Ishikawa (cell line): ENCODE data around the gene MYLIP.

Experiments used
- CEBPB ChIP-seq: IDR thresholded peaks from 2 replicates; pipeline ENCODE4 v1.6.1; 2012
- CREB1 ChIP-seq: IDR thresholded peaks from 2 replicates; pipeline ENCODE4 v1.6.1; 2012; ENCODE audit warnings: low read depth
- EGR1 ChIP-seq: IDR thresholded peaks from 2 replicates; pipeline ENCODE4 v1.6.1; 2012
- EP300 ChIP-seq: IDR thresholded peaks from 2 replicates; pipeline ENCODE4 v1.6.1; 2012; ENCODE audit warnings: borderline replicate concordance
- FOXM1 ChIP-seq: IDR thresholded peaks from 2 replicates; pipeline ENCODE4 v1.6.1; 2012; ENCODE audit warnings: low read depth, borderline replicate concordance
- MAX ChIP-seq: IDR thresholded peaks from 2 replicates; pipeline ENCODE4 v1.6.1; 2012
- NFIC ChIP-seq: IDR thresholded peaks from 2 replicates; pipeline ENCODE4 v1.6.1; 2012
- RAD21 ChIP-seq: IDR thresholded peaks from 2 replicates; pipeline ENCODE4 v1.6.1; 2012; ENCODE audit warnings: low read depth
- TAF1 ChIP-seq: IDR thresholded peaks from 2 replicates; pipeline ENCODE4 v1.6.1; 2012; ENCODE audit warnings: low read depth, mild to moderate bottlenecking
- TCF12 ChIP-seq: IDR thresholded peaks from 2 replicates; pipeline ENCODE4 v1.6.1; 2012; ENCODE audit warnings: low read depth
- TEAD4 ChIP-seq: IDR thresholded peaks from 2 replicates; pipeline ENCODE4 v1.6.1; 2012
- USF1 ChIP-seq: IDR thresholded peaks from 2 replicates; pipeline ENCODE4 v1.6.1; 2012
- YY1 ChIP-seq: IDR thresholded peaks from 2 replicates; pipeline ENCODE4 v1.6.1; 2012; ENCODE audit warnings: low read depth
- ZBTB7A ChIP-seq: IDR thresholded peaks from 2 replicates; pipeline ENCODE4 v1.6.1; 2012; ENCODE audit warnings: low read depth
- TF ChIP-seq, protein P1 (sequence below): IDR thresholded peaks from 2 replicates; pipeline ENCODE4 v1.6.1; 2012; ENCODE audit warnings: low read depth, mild to moderate bottlenecking

Gene MYLIP

DNA sequence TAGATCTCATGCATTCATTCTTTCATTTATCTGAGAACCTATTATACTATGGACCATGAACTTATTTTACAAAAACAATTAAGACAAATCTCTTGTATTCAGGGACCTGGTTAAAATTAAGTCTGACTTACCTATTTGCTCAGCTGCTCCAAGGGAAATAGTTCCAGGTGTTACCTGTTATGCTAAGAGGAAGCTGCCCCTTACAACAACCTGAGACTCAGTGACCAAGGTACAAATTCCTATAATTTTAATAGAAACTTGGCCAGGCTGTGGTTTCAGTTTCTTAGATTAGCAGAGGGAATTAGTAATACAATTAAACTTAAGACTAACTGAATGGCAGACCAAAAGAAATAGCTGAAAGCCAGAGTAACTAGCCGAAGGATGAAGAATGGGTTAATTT, 61.3 kb downstream of the MYLIP start:
- TF ChIP-seq MAX: no peak
- TF ChIP-seq CREB1: no peak
- no peak for TF ChIP-seq RAD21
- no peak for TF ChIP-seq EGR1
- no peak for TF ChIP-seq ZBTB7A
- no peak for TF ChIP-seq USF1
- TF ChIP-seq TEAD4: no peak
- TF ChIP-seq, protein P1, sequence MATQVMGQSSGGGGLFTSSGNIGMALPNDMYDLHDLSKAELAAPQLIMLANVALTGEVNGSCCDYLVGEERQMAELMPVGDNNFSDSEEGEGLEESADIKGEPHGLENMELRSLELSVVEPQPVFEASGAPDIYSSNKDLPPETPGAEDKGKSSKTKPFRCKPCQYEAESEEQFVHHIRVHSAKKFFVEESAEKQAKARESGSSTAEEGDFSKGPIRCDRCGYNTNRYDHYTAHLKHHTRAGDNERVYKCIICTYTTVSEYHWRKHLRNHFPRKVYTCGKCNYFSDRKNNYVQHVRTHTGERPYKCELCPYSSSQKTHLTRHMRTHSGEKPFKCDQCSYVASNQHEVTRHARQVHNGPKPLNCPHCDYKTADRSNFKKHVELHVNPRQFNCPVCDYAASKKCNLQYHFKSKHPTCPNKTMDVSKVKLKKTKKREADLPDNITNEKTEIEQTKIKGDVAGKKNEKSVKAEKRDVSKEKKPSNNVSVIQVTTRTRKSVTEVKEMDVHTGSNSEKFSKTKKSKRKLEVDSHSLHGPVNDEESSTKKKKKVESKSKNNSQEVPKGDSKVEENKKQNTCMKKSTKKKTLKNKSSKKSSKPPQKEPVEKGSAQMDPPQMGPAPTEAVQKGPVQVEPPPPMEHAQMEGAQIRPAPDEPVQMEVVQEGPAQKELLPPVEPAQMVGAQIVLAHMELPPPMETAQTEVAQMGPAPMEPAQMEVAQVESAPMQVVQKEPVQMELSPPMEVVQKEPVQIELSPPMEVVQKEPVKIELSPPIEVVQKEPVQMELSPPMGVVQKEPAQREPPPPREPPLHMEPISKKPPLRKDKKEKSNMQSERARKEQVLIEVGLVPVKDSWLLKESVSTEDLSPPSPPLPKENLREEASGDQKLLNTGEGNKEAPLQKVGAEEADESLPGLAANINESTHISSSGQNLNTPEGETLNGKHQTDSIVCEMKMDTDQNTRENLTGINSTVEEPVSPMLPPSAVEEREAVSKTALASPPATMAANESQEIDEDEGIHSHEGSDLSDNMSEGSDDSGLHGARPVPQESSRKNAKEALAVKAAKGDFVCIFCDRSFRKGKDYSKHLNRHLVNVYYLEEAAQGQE: no peak
- no peak for TF ChIP-seq EP300
- no peak for TF ChIP-seq TAF1
- no peak for TF ChIP-seq NFIC
- no peak for TF ChIP-seq YY1
- no peak for TF ChIP-seq TCF12

DNA sequence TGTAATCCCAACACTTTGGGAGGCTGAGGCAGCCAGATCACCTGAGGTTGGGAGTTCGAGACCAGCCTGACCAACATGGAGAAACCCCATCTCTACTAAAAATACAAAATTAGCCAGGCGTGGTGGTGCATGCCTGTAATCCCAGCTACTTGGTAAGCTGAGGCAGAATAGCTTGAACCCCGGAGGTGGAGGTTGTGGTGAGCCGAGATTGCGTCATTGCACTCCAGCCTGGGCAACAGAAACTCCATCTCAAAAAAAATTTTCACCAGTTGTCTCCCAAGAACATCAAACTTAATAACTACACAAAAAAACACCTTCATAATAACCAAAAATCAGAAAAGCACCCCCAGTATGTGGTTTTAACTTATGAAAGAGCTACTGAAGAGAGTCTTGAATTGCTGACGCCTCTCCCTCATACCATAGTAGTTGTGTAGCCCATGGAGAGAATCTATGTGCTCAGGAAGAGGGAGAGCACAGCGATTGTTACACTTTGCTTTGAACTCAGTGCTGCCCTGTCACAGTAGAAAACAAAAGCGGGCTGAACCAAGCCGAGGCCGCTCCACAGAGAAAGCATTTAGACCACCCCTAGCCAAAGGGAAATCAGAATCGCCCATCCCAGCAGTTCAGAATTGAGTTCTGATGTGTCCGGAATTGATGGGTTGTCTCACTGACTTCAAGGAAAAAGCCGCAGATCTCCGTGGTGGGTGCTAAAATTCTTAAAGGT, 67.5 kb downstream of the MYLIP start:
- TF ChIP-seq ZBTB7A (no peak), MAX (no peak), EP300 (no peak)

DNA sequence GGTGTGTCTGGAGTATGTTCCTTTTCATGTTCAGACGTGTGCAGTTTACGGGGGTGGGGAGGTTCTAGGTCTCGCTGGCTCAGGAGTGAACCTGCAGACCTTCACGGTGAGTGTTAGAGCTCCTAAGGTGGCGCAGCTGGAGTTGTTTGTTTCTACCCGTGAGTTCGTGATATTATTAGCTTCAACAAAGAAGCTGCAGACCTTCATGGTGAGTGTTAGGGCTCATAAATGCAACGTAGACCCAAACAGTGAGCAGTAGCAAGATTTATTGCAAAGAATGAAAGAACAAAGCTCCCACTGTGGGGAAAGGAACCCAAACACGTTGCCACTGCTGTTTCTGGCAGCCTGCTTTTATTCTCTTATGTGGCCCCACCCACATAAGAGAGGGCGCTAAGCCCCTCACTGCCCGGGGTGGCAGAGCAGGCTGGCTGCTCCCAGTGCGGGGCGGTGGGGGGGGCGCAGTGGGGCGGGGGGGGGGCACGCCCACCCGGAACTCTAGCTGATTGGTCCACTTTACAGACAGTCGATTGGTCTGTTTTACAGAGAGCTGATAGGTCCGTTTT, 68.2 kb downstream of the MYLIP start:
- TF ChIP-seq NFIC: no peak
- TF ChIP-seq, protein P1: no peak
- TF ChIP-seq USF1: no peak
- TF ChIP-seq MAX: no peak
- no peak for TF ChIP-seq CREB1
- no peak for TF ChIP-seq TEAD4
- no peak for TF ChIP-seq EP300
- TF ChIP-seq TCF12: no peak
- no peak for TF ChIP-seq FOXM1
- TF ChIP-seq ZBTB7A: no peak
- TF ChIP-seq CEBPB: no peak
- no peak for TF ChIP-seq EGR1
- TF ChIP-seq YY1: no peak
- no peak for TF ChIP-seq TAF1
- no peak for TF ChIP-seq RAD21
